Amniotic stem cell (primary cell): Measurements from ENCODE around the gene OSBPL5.

Experiments
- DNase-seq: peaks from one replicate; lab custom pipeline; 2025; lab: John Stamatoyannopoulos, UW

Gene OSBPL5

GRCh38 chr11:3051196-3052108 lies 113.7 kb downstream of the OSBPL5 start:
- no peak for DNase-seq

DNA sequence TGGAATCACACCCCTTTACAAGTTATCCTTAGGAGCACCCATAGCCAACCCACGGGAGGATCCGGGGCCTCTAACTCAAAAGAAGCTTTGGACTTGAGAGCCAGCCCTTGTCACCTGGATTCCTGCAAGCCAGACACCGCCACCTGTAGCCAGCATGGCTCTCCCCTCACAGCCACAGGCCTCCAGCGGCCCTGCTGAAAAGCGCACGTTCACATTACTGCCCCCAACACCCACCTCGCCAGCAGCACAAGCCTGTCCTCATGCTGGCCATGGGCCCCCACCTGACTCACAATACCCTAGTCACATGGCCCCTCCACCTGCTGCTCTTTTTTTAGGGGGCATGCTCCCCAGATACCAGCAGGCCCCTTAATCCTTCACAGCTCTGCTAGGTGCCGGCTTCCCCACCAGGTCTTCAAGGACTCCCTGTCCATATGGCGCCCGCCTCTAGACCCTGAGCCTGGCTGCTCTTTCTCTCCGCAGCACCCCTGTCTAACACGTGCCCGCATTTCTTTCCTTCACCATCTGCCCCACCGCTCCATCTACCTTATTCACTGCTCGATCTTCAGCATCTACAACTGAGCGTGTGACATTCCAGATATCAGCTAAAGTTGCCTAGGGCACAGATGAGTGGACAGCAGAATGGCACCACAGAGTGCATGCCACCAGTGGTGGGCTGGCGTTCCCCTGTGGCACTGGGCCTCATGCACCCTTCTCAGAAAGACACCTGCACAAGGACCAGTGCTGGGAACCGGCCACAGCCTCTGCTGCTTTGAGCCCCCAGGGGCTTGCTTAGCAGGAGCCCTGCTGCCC lies 114.5 kb downstream of the OSBPL5 start:
- no peak for DNase-seq

GRCh38 chr11:3049430-3050243 lies 115.5 kb downstream of the OSBPL5 start:
- DNase-seq: peak; percentile 94

- no peak for DNase-seq
These were observed 117.5 kb downstream of the OSBPL5 start for GRCh38 chr11:3047637-3048036.

DNA sequence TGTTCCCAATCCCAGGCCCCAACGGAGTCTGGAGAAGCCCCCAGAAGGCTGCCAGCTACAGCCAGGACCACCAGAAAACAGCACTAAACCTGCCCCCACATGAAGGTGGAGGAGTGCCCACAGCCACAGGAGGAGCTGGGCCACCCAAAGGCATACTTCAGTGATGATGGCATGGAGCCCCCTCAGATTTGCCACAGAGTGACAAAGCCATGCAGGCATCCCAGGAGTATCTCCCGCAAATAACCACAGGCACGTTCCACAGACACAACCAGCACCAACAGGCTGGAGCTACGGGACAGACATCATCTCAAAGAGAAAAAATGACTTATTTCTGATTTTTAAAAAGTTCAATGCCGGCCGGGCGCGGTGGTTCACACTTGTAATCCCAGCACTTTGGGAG lies 118.5 kb downstream of the OSBPL5 start:
- DNase-seq: no peak

DNA sequence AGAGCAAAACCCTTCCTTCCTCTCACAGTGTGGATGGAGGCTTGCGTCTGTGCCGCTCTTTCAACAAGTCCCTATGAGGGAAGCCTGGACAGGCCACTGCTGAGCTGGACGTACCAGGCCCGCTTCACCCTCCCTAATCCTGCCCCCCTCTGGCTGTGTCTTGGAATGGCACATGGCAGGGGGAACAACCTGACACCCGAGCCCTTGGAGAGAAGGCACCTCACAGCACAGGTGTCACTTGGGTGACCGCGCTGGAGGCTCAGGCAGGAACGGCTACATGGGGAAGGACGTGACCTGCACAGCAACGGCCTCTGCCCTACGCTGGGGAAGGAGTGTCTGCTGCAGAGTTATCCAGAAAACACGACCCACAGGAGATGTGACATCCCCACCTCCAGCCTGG lies 118.9 kb downstream of the OSBPL5 start:
- no peak for DNase-seq

- DNase-seq: no peak
These were observed 120.2 kb downstream of the OSBPL5 start for GRCh38 chr11:3044915-3045314.

- no peak for DNase-seq
These were observed 121.1 kb downstream of the OSBPL5 start for GRCh38 chr11:3044004-3044403.

DNA sequence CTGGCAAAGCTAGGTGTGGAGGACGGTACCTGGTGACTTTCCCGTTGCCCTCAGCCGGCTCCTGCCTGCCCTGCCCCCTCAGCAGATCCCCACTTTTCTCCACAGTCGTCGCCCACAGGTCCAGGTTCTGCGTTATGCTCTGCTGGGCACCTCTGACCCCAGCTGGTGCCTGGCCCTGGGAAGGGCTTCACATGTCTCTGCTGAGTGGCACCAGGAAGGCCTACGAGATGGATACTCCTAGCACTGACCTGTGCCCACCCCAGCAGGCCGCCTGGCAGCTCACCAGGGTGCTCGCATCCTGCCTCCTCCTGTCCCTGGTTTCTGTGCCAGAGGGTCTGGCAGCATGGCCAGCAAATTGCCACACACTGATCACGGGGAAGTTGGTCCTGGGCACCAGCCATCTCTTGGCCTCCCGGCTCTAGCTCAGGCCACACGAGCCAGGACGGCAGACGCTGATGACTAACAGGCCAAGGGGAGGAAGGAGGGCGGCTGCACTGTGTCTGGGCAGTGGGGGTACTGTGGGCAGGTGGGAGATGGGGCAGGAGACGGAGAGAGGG lies 121.7 kb downstream of the OSBPL5 start:
- DNase-seq: no peak

- DNase-seq: no peak
These were observed 122.4 kb downstream of the OSBPL5 start for GRCh38 chr11:3042496-3043314.

- DNase-seq: no peak
These were observed 123.2 kb downstream of the OSBPL5 start for GRCh38 chr11:3041699-3042441.

GRCh38 chr11:3040881-3041280 lies 124.2 kb downstream of the OSBPL5 start:
- DNase-seq: no peak

GRCh38 chr11:3037945-3038271 lies 127.2 kb downstream of the OSBPL5 start:
- DNase-seq: no peak
